K562 (cell line): ENCODE results near the gene ZNF845. TPM values are rescaled to one million over a fixed set of nuclear protein-coding genes. Genes with fewer than 3 reads are reported as not detected.
A peak's percentile ranks its signal among the peaks of the same experiment; 100 is the strongest.

Experiments used
- ATAC-seq: fragments of 200-7000 bp; cut with Tn5 transposase; 3 replicates; pipeline ENCODE4 v1.9.1; 2020; ENCODE audit warnings: moderate library complexity
- BruUV-seq: library from RNA; stranded (reverse); fragments of 400-500 nt; replicated peaks from 2 replicates; lab custom pipeline; 2021; lab: Mats Ljungman, UMichigan
- CTCF ChIA-PET: fragments of 300-600 bp; formaldehyde crosslinking; extraction: SDS; loops from one replicate; lab custom pipeline; 2021; ENCODE audit warnings: low intra/inter-chr PET ratio; lab: Yijun Ruan, JAX
- POLR2A ChIA-PET: fragments of 300-600, 350-650 bp; sonication (Branson Sonifier 250); formaldehyde crosslinking; extraction: SDS; loops from one replicate; lab custom pipeline; 2021; ENCODE audit warnings: antibody characterized with exemption, inconsistent platforms; lab: Yijun Ruan, JAX
- DNase-seq, 4 experiments: peaks; one replicate each; pipeline versions ENCODE4 v3.0.0 to v3.0.0-alpha.2; 2011 to 2018; ENCODE audit warnings: low spot score in 3 of 4, mixed read lengths in 3 of 4; ENCODE audit errors: extremely low read depth in 1 of 4
- FAIRE-seq: peaks from 2 replicates; lab custom pipeline; 2011; peaks lifted over from hg19 to GRCh38; lab: Jason Lieb, UNC
- H2AFZ ChIP-seq: 2 replicates; pipeline ENCODE4 v1.6.0; 2011; ENCODE audit warnings: low read depth, low read length, control low read depth, inconsistent platforms
- H3K27ac ChIP-seq: fragments of 200-600 bp; 3 replicates; pipeline ENCODE4 v1.8.0; 2011; ENCODE audit warnings: low read depth, mild to moderate bottlenecking, control low read depth, inconsistent platforms, low read length, moderate library complexity, mixed read lengths; ENCODE audit errors: extremely low read depth
- H3K27me3 ChIP-seq, 2 experiments: fragments of 300-600 bp in 1 of 2; 2 replicates in 1 of 2; 3 replicates in 1 of 2; pipeline versions ENCODE4 v1.6.0 to v1.8.0; 2011; ENCODE audit warnings: inconsistent platforms in 2 of 2, low read length in 2 of 2, mild to moderate bottlenecking in 1 of 2, mixed read lengths in 1 of 2, moderate library complexity in 1 of 2; ENCODE audit not compliant: control insufficient read depth in 2 of 2, insufficient read depth in 2 of 2
- H3K36me3 ChIP-seq: fragments of 300-600 bp; 3 replicates; pipeline ENCODE4 v1.8.0; 2011; ENCODE audit warnings: mild to moderate bottlenecking, low read length, inconsistent platforms; ENCODE audit not compliant: control insufficient read depth, insufficient read depth
- H3K4me1 ChIP-seq, 2 experiments: fragments of 200-600 bp in 1 of 2; replicated peaks in 1 of 2; 2 replicates in 1 of 2; 3 replicates in 1 of 2; pipeline versions ENCODE4 v1.5.1 to v1.8.0; 2011; ENCODE audit warnings: inconsistent platforms in 2 of 2, low read length in 2 of 2, mild to moderate bottlenecking in 1 of 2, mixed read lengths in 1 of 2, moderate library complexity in 1 of 2; ENCODE audit not compliant: control insufficient read depth in 2 of 2, insufficient read depth in 2 of 2
- H3K4me2 ChIP-seq: 2 replicates; pipeline ENCODE4 v1.6.1; 2011; ENCODE audit warnings: low read length, control low read depth, inconsistent platforms, mixed read lengths; ENCODE audit not compliant: insufficient read depth
- H3K4me3 ChIP-seq: fragments of 200-600 bp; sonication (generic), shearing (Covaris generic); 2 replicates; pipeline ENCODE4 v1.5.1; 2016; ENCODE audit warnings: control low read depth, inconsistent platforms
- H3K79me2 ChIP-seq: fragments of 200-600 bp; 3 replicates; pipeline ENCODE4 v1.8.0; 2011; ENCODE audit warnings: low read length, inconsistent platforms; ENCODE audit not compliant: control insufficient read depth, insufficient read depth
- H3K9ac ChIP-seq, 2 experiments: 2 replicates each; pipeline versions ENCODE4 v1.6.0 to v1.6.1; 2011; ENCODE audit warnings: low read depth in 2 of 2, low read length in 2 of 2, control low read depth in 1 of 2, inconsistent platforms in 1 of 2, mild to moderate bottlenecking in 1 of 2, mixed read lengths in 1 of 2; ENCODE audit not compliant: insufficient read depth in 1 of 2
- H3K9me1 ChIP-seq: one replicate; pipeline ENCODE4 v1.6.0; 2011; ENCODE audit warnings: inconsistent platforms, mild to moderate bottlenecking, low read length, moderate library complexity; ENCODE audit not compliant: control insufficient read depth, insufficient read depth
- H3K9me3 ChIP-seq: replicated peaks from 2 replicates; pipeline ENCODE4 v1.5.1; 2011; ENCODE audit warnings: low read depth, low read length, inconsistent platforms; ENCODE audit not compliant: control insufficient read depth, insufficient read depth
- H4K20me1 ChIP-seq: replicated peaks from 2 replicates; pipeline ENCODE4 v1.6.1; 2011; ENCODE audit warnings: low read length, inconsistent platforms, mixed read lengths; ENCODE audit not compliant: control insufficient read depth, insufficient read depth
- ELF1 ChIP-seq: fragments of 200-800 bp; sonication (Bioruptor generic); IDR thresholded peaks from 2 replicates; pipeline ENCODE4 v1.6.1; 2016; ENCODE audit warnings: missing genetic modification characterization, missing compliant biosample characterization
- NR2C2 ChIP-seq, 2 experiments: fragments of 200-800 bp in 1 of 2; sonication (Bioruptor generic) in 1 of 2; sonication (generic) in 1 of 2; formaldehyde crosslinking in 1 of 2; IDR thresholded peaks; 2 replicates each; pipeline versions ENCODE4 v1.6.1 to v1.8.0; 2016 to 2022; ENCODE audit warnings: mild to moderate bottlenecking in 1 of 2, missing compliant biosample characterization in 1 of 2, missing genetic modification characterization in 1 of 2, missing genetic modification reagents in 1 of 2
- POLR2A ChIP-seq: fragments of 450-650 bp; conservative IDR thresholded peaks from 2 replicates; pipeline ENCODE4 v1.6.1; 2016
- ZC3H8 ChIP-seq: fragments of 450-650 bp; IDR thresholded peaks from 2 replicates; pipeline ENCODE4 v1.6.1; 2017
- ZNF717 ChIP-seq: fragments of 250-450 bp; sonication (Bioruptor Pico); IDR thresholded peaks from 2 replicates; pipeline ENCODE4 v1.5.0; 2021
- WGBS: fragments of 100-300 bp; shearing (Covaris generic); methylation state at CpG from one replicate; pipeline ENCODE4 v1.1.6; 2016; ENCODE audit warnings: low coverage, mixed read lengths; ENCODE audit not compliant: insufficient coverage; ENCODE audit errors: missing lambda C conversion rate; 5-methylcytosine and 5-hydroxymethylcytosine counted together
- in situ Hi-C: fragments of 300-500 bp; cut with MboI; formaldehyde crosslinking; loops from 4 replicates; pipeline ENCODE4 v1.15.0; 2018; ENCODE audit warnings: inconsistent platforms, mixed read lengths
- intact Hi-C: fragments of 100-400 bp; cut with micrococcal nuclease; formaldehyde crosslinking; loops from 2 replicates; pipeline ENCODE4 v1.14.2; 2022
- polyA plus RNA-seq, 8 experiments: library from polyadenylated mRNA; depleted of rRNA in 4 of 8; stranded (reverse) in 5 of 8; unstranded in 3 of 8; fragments of >200 nt; fragmentation: Nextera tagmentation in 2 of 8; fragmentation: Illumina TruSeq in 1 of 8; extraction: Ambion mirVana in 2 of 8; extraction: Trizol in 1 of 8; gene quantifications; 2 replicates each; pipeline versions ENCODE4 v1.2.1 to v1.2.3, GENCODE V29; 2011 to 2014; ENCODE audit warnings: inconsistent platforms in 1 of 8, missing spikeins in 1 of 8
- total RNA-seq, 7 experiments: library from RNA; depleted of rRNA in 6 of 7; stranded (reverse); fragments of >200 nt in 6 of 7; fragmentation: Illumina TruSeq in 2 of 7; extraction: Trizol in 2 of 7; gene quantifications; 2 replicates each; pipeline versions ENCODE4 v1.2.1 to v1.2.3, GENCODE V29; 2011 to 2021; ENCODE audit warnings: low replicate concordance in 1 of 7
- TF ChIP-seq, protein P1 (sequence below), 3 experiments: IDR thresholded peaks in 2 of 3; conservative IDR thresholded peaks in 1 of 3; 2 replicates each; pipeline ENCODE4 v1.5.1; 2011 to 2012; ENCODE audit warnings: low read length in 3 of 3, mild to moderate bottlenecking in 3 of 3, control low read depth in 2 of 3, improper control_type of control experiment in 1 of 3, inconsistent platforms in 1 of 3, low read depth in 1 of 3, mixed read lengths in 1 of 3, moderate library complexity in 1 of 3; ENCODE audit not compliant: insufficient read depth in 2 of 3
- TF ChIP-seq, protein P2 (sequence below), 2 experiments: fragments of 450-650 bp; conservative IDR thresholded peaks; 2 replicates each; pipeline ENCODE4 v1.6.1; 2017; ENCODE audit warnings: mild to moderate bottlenecking in 2 of 2, moderate library complexity in 2 of 2
- TF ChIP-seq, protein P3 (sequence below), 2 experiments: IDR thresholded peaks; 2 replicates each; pipeline ENCODE4 v1.6.1; 2011; ENCODE audit warnings: borderline replicate concordance in 1 of 2, control low read depth in 1 of 2, low read depth in 1 of 2, low read length in 1 of 2, mild to moderate bottlenecking in 1 of 2, mixed read lengths in 1 of 2, moderate library complexity in 1 of 2; ENCODE audit not compliant: insufficient read depth in 1 of 2, insufficient read length in 1 of 2, poor library complexity in 1 of 2, severe bottlenecking in 1 of 2; ENCODE audit errors: extremely low read depth in 1 of 2

The ZNF845 gene
- total and polyA plus RNA-seq, 9 of the 15 experiments (the other 6 are each of a cell fraction or from before 2014, with no cell fraction given), result 1.9 to 13.2 (median 6.4) TPM

DNA sequence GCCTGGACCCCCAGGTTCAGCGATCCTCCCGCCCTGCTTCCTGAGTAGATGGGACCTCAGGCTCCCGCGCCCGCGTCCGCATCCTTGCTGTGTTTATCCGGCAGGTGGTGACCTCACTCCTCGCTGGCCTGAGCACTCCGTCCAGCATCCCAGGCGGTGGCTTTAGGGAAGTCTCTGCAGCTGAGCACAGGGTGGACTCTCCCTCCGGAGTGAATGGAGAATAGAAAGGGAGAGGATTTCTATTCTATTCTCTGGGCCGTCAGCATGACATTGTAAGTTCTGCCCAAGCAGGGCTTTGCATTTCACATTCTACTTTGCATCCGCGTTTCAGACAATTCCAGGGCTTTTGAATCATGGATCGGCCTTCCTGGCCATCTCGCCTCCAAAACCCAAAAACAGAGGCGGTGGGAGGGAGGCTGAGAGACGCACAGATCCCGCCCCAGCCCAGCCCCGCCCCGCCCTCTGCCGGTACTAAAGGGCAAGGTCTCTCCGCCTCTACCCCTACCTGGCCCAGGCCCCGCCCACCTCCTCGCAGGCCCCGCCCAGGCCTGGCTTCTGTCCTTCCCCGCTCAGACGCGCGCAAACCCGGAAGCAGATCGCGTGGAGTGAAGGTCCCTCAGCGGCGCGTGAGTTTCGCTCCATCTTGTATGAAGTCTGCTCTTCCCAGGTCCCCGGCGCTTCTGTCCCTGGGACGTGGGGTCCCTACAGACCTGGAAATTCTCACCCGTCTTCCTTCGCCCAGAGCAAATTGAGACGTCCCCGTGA lies 31.8 kb downstream of the ZNF845 start, which contains the start of gene ZNF525 (continued):
- TF ChIP-seq, protein P1, sequence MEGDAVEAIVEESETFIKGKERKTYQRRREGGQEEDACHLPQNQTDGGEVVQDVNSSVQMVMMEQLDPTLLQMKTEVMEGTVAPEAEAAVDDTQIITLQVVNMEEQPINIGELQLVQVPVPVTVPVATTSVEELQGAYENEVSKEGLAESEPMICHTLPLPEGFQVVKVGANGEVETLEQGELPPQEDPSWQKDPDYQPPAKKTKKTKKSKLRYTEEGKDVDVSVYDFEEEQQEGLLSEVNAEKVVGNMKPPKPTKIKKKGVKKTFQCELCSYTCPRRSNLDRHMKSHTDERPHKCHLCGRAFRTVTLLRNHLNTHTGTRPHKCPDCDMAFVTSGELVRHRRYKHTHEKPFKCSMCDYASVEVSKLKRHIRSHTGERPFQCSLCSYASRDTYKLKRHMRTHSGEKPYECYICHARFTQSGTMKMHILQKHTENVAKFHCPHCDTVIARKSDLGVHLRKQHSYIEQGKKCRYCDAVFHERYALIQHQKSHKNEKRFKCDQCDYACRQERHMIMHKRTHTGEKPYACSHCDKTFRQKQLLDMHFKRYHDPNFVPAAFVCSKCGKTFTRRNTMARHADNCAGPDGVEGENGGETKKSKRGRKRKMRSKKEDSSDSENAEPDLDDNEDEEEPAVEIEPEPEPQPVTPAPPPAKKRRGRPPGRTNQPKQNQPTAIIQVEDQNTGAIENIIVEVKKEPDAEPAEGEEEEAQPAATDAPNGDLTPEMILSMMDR (IDR thresholded peaks at IDR 0.05 in 2 of 3, conservative IDR thresholded peaks at IDR 0.05 in 1 of 3; ENCODE audit: insufficient read depth in 2 of 3, low read depth in 1 of 3, low read length in 3 of 3), result no peak
- TF ChIP-seq ELF1 (tag), result peak; percentile 56; the same call in 1 of the 2 replicates
- TF ChIP-seq POLR2A, result peak; percentile 64

DNA sequence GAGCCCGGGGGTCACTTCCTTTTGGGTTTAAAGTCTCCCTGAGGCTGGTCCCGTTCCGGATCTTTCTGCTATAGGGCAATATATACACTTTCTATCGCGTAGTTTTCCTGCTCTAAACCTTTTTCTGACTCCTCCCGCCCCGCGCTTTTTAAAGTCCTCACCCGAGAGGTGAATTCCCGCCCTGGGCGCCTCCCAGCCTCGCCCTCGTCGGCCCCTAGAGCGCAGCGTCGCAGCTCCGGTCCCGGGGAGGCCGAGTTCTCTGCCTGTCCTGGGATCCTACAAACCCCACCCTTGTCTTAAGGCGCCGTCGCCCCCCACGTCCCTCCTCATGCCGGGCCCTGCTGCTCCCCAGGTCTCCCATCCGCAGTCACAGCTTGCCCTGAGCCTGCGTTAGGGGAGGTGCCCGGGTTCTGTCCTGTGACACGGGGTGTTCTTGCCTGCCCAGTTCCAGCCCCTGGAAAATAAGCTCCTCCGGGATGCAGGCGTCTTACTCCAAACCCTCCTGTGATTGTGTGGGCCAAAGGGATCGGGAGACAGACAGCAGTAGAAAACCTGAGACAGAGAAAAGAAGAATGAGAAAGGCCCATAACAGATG lies 32.4 kb downstream of the ZNF845 start:
- TF ChIP-seq ELF1 (tag) (peak; percentile 4; the same call in 1 of the 2 replicates), POLR2A (0 out of 2 replicates have a peak, but pooled peaks have one; percentile 12), NR2C2 (CRISPR knock-in tag; IDR thresholded peaks at IDR 0.05) (no peak), NR2C2 (tag; IDR thresholded peaks at IDR 0.05) (peak; percentile 40; the same call in 1 of the 2 replicates), ZNF717 (no peak), ZC3H8 (no peak)
- TF ChIP-seq, protein P2, sequence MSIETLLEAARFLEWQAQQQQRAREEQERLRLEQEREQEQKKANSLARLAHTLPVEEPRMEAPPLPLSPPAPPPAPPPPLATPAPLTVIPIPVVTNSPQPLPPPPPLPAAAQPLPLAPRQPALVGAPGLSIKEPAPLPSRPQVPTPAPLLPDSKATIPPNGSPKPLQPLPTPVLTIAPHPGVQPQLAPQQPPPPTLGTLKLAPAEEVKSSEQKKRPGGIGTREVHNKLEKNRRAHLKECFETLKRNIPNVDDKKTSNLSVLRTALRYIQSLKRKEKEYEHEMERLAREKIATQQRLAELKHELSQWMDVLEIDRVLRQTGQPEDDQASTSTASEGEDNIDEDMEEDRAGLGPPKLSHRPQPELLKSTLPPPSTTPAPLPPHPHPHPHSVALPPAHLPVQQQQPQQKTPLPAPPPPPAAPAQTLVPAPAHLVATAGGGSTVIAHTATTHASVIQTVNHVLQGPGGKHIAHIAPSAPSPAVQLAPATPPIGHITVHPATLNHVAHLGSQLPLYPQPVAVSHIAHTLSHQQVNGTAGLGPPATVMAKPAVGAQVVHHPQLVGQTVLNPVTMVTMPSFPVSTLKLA (conservative IDR thresholded peaks at IDR 0.05), result 0 out of 4 replicates have a peak, but pooled peaks of 1 of the 2 experiments have one; percentile 18
- TF ChIP-seq, protein P3, sequence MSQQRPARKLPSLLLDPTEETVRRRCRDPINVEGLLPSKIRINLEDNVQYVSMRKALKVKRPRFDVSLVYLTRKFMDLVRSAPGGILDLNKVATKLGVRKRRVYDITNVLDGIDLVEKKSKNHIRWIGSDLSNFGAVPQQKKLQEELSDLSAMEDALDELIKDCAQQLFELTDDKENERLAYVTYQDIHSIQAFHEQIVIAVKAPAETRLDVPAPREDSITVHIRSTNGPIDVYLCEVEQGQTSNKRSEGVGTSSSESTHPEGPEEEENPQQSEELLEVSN (IDR thresholded peaks at IDR 0.05; ENCODE audit: borderline replicate concordance in 1 of 2, extremely low read depth in 1 of 2, insufficient read depth in 1 of 2, insufficient read length in 1 of 2, low read depth in 1 of 2, low read length in 1 of 2, poor library complexity in 1 of 2, severe bottlenecking in 1 of 2), result peak in 1 of 2 experiments; percentile 67
- ATAC-seq (peak; percentile 78), FAIRE-seq (no peak), DNase-seq (peak in 2 of 4 experiments; percentile 3 to 15)
- no TSS peak for BruUV-seq
- ChIA-PET POLR2A (no interaction called here), CTCF (no interaction called here)
- Histone ChIP-seq H3K27ac (peak overlapping the region; percentile 74), H3K9me3 (no peaks in the 10 kb centered on the region), H3K79me2 (no peaks in the 10 kb centered on the region), H3K4me3 (peak overlapping the region; percentile 51), H3K4me1 (peaks cover 0 to 4% of the 10 kb centered on the region in 2 experiments; a peak in 2 of 5 replicates), H3K9me1 (no peaks in the 10 kb centered on the region), H3K36me3 (no peaks in the 10 kb centered on the region), H3K4me2 (peak overlapping the region; percentile 65), H4K20me1 (no peaks in the 10 kb centered on the region), H2AFZ (peak overlapping the region; percentile 87), H3K27me3 (no peaks in the 10 kb centered on the region), H3K9ac (peak overlapping the region; percentile 69 to 85)
- 9% methylated on average over 11 of the region's 32 CpGs for WGBS
- intact Hi-C loops, result no loop called here
- in situ Hi-C loops, result loop anchor here (5.0 kb wide), 1 partner anchor 679 kb away; no protein-coding TSS in a partner anchor
